GM23248 (cell line): ENCODE results near the gene NUDT16L1.

ENCODE experiments used
- EZH2 ChIP-seq: fragments of 200-600 bp; sonication (generic); IDR thresholded peaks from 2 replicates; pipeline ENCODE4 v1.6.1; 2018; ENCODE audit warnings: antibody characterized with exemption, mild to moderate bottlenecking; ENCODE audit not compliant: insufficient read depth, poor library complexity, severe bottlenecking
- EZH2phosphoT487 ChIP-seq: fragments of 200-600 bp; sonication (generic); IDR thresholded peaks from 2 replicates; pipeline ENCODE4 v1.6.1; 2018; ENCODE audit warnings: antibody characterized with exemption, moderate library complexity, mild to moderate bottlenecking, low read depth; ENCODE audit not compliant: insufficient read depth

DNA sequence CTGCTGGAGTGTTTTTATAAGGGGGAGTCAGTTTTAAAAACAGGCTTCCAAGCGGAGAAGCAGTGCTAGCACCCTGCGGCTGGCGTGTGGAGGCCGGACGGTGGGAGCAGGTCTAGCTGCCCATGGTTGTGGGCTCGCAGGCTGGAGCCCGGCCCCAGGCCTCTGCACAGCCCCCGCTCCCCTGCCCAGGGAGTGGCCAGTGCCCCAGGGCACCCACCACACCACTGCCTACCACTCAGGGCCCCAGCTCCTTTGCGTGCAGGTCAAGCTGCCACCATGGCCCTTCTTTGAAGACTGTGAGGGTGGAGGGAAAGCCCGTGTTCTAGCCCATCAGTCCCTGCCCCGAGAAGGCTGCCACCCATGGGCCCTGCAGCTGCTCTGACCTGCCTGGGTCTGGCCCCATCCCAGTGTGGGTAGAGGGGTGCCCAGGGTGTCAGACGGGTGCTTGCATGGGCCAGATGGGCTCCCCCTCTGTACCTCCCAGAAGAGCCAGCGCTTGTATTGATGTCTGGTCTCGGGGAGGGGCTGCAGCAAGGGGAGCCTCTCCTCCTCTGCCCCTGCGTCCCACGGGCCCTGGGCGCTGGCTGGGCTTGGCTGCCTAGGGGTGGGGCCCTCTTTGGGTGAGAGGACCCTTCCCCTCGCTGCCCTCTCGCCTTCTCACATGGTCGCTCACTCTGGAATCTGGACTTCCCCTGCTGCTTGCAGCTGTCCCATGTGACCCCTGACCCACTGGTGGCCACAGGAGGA is 1.5 kb upstream of the NUDT16L1 start:
- TF ChIP-seq EZH2phosphoT487 (no peak), EZH2 (no peak)
